DOHH2 (cell line): ENCODE measurements around the gene USF1.

ENCODE experiments used
- CTCF ChIP-seq: fragments of 200-600 bp; sonication (generic); IDR thresholded peaks from one replicate; pipeline ENCODE4 v1.5.1; 2014; ENCODE audit warnings: antibody characterized with exemption, mild to moderate bottlenecking, low read depth, low read length; ENCODE audit not compliant: poor library complexity, severe bottlenecking
- EZH2phosphoT487 ChIP-seq: fragments of 200-600 bp; sonication (generic); IDR thresholded peaks from 2 replicates; pipeline ENCODE4 v1.6.1; 2017; ENCODE audit warnings: borderline replicate concordance, mild to moderate bottlenecking, antibody characterized with exemption, low read length, moderate library complexity, mixed read lengths

GRCh38 chr1:161054232-161054631, 8.5 kb upstream of the USF1 start:
- TF ChIP-seq EZH2phosphoT487, result no peak
- no peak for TF ChIP-seq CTCF
